Ureter (tissue), 1 donor: Measurements from ENCODE around the gene ZNF534. TPM values are rescaled to one million over a fixed set of nuclear protein-coding genes. Genes with fewer than 3 reads are reported as not detected.
"Not testable (repeated sequence)": the region's sequence is repeated elsewhere in the genome, so short reads cannot be mapped to it uniquely, and the experiment has no call there.

Experiments used
- DNase-seq: peaks from one replicate; pipeline ENCODE4 v3.0.0-alpha.2; 2020; ENCODE audit warnings: low spot score
- total RNA-seq: library from RNA; stranded (reverse); gene quantifications from one replicate; pipeline ENCODE4 v1.2.4, GENCODE V29; 2023
- donor health status: DM: yes; HTN: yes; CAD: no.

ZNF534 gene
- total RNA-seq, 1 donor from 2014 or later, result not detected

DNA sequence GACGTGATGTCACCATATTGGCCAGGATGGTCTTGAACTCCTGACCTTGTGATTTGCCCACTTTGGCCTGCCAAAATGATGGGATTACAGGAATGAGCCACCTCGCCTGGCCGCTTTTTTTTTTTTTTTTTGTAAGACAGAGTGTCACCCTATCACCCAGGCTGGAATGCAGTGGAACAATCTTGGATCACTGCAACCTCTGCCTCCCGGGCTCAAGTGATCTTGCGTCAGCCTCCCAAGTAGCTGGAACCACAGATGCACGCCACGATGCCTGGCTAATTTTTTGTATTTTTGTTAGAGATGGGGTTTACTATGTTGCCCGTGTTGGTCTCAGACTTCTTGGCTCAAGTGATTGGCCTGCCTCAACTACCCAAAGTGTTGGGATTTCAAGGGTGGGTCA lies 69.6 kb downstream of the ZNF534 start:
- no peak for DNase-seq

DNA sequence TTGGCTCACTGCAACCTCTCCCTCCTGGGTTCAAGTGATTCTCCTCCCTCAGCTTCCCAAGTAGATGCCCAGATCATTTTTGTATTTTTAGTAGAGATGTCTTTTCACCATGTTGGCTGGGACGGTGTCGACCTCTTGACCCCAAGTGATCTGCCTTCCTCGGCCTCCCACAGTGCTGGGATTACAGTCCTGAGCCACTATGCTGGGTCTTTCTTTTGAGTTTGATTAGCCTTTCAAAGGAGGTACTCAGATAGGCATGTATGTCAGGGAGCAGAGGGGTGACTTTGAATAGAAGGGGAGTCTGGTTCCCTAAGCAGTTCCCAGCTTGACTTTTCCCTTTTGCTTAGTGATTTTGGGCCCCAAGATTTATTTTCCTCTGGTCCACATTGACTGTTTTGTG lies 71.5 kb downstream of the ZNF534 start:
- not testable (repeated sequence) for DNase-seq

DNA sequence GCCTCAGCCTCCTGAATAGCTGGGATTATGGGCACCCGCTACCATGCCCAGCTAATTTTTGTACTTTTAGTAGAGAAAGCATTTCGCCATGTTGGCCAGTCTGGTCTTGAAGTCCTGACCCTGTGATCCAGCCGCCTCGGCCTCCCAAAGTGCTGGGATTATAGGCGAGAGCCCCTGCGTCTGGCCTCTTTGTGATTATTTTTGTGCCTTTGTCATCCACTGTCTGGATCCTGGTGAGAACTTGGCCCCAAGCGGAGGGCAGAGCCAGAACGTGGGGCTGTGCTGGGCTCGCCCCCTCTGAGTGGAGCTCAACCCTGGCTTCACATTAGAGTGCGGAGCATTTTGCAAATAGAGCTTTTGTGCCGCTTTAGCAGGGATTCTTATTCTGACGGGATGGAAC lies 72.0 kb downstream of the ZNF534 start:
- not testable (repeated sequence) for DNase-seq

Other genes with a start within 250 kb of the ZNF534 start
- gene PPP2R1A, start 239.1 kb upstream of the ZNF534 start, total RNA-seq, result 259 TPM
- 31.8 TPM for gene ZNF766, start 159.6 kb upstream of the ZNF534 start, total RNA-seq
- 23.8 TPM for gene ZNF480, start 132.0 kb upstream of the ZNF534 start, total RNA-seq
- 6.9 TPM for gene ZNF610, start 92.9 kb upstream of the ZNF534 start, total RNA-seq
- gene ZNF880, start 59.2 kb upstream of the ZNF534 start, total RNA-seq, result 37.5 TPM
- 56.3 TPM for gene ZNF528, start 31.3 kb upstream of the ZNF534 start, total RNA-seq
- 5.1 TPM for gene ZNF578, start 24.4 kb downstream of the ZNF534 start, total RNA-seq
- gene ZNF808, start 98.5 kb downstream of the ZNF534 start, total RNA-seq, result 23.4 TPM
- 29.7 TPM for gene ZNF701, start 141.1 kb downstream of the ZNF534 start, total RNA-seq
- 110 TPM for gene ZNF83, start 209.2 kb downstream of the ZNF534 start, total RNA-seq